ENCODE data around the gene GALNT12.

GRCh38 chr9:98808411-98808815, 943 bp downstream of the GALNT12 start:
- TF ChIP-seq, protein P1, sequence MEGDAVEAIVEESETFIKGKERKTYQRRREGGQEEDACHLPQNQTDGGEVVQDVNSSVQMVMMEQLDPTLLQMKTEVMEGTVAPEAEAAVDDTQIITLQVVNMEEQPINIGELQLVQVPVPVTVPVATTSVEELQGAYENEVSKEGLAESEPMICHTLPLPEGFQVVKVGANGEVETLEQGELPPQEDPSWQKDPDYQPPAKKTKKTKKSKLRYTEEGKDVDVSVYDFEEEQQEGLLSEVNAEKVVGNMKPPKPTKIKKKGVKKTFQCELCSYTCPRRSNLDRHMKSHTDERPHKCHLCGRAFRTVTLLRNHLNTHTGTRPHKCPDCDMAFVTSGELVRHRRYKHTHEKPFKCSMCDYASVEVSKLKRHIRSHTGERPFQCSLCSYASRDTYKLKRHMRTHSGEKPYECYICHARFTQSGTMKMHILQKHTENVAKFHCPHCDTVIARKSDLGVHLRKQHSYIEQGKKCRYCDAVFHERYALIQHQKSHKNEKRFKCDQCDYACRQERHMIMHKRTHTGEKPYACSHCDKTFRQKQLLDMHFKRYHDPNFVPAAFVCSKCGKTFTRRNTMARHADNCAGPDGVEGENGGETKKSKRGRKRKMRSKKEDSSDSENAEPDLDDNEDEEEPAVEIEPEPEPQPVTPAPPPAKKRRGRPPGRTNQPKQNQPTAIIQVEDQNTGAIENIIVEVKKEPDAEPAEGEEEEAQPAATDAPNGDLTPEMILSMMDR (optimal IDR thresholded peaks at IDR 0.05 in 1 of 3, IDR thresholded peaks at IDR 0.05 in 1 of 3, conservative IDR thresholded peaks at IDR 0.05 in 1 of 3; ENCODE audit: extremely low read depth in 1 of 3, insufficient read depth in 2 of 3, low read length in 3 of 3), result no peak
- no peak for TF ChIP-seq EZH2 (IDR thresholded peaks at IDR 0.05; ENCODE audit: low read length)
